NCI-H526 (cell line): ENCODE measurements around the gene TSFM.
A peak's percentile ranks its signal among the peaks of the same experiment; 100 is the strongest.

Experiments
- DNase-seq, 2 experiments: peaks; one replicate each; lab custom pipeline; 2025; lab: John Stamatoyannopoulos, UW

TSFM gene

DNA sequence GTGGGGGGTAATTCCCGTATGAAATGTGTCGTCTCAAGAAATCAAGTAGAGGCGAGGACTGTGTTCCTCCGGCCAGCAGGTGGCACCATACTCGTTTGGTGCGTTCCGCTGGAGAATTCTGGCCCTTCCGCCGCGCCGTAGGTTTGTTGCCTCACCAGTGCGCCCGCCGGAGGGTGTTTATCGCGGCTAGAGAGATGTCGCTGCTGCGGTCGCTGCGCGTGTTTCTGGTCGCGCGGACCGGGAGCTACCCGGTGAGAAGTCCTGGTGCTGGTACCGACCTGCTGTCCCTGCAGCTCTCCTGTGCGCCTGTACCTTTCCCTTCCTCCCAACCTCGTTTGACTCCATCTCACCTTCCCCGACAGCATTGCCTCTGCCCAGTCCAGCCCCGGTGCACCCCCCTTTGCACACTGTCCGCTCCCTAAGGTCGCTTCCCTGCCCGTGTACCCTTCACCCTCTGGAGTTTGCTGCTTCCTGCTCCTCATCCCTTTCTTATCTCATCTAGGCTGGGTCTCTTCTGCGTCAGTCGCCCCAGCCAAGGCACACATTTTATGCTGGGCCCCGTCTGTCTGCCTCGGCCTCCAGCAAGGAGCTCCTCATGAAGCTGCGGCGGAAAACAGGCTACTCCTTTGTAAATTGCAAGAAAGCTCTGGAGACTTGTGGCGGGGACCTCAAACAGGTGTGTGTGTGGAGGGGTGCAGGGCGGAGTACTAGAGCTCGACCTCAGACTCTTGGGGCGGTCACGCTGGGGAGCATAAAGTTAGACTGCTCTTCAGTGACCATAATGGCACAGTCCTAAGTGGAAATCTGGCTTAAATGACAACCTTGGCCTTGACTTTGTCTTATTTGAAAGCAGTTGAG is at the start of gene TSFM:
Gene TSFM (plus strand): TSS at position 180 of the 858 bp plus-strand sequence. CDS start 15 bp downstream, at position 195.
- DNase-seq, result peak; percentile 85 to 97

- no peak for DNase-seq
Measured at GRCh38 chr12:57733928-57734327, 48.7 kb upstream of the TSFM start.

- no peak for DNase-seq
Measured at GRCh38 chr12:57734591-57734990, 48.0 kb upstream of the TSFM start.

- peak in 1 of 2 experiments; percentile 35 for DNase-seq
Measured at GRCh38 chr12:57735198-57735855, 47.3 kb upstream of the TSFM start.

- peak in 1 of 2 experiments; percentile 72 for DNase-seq
Measured at GRCh38 chr12:57735952-57736740, 46.4 kb upstream of the TSFM start.

DNA sequence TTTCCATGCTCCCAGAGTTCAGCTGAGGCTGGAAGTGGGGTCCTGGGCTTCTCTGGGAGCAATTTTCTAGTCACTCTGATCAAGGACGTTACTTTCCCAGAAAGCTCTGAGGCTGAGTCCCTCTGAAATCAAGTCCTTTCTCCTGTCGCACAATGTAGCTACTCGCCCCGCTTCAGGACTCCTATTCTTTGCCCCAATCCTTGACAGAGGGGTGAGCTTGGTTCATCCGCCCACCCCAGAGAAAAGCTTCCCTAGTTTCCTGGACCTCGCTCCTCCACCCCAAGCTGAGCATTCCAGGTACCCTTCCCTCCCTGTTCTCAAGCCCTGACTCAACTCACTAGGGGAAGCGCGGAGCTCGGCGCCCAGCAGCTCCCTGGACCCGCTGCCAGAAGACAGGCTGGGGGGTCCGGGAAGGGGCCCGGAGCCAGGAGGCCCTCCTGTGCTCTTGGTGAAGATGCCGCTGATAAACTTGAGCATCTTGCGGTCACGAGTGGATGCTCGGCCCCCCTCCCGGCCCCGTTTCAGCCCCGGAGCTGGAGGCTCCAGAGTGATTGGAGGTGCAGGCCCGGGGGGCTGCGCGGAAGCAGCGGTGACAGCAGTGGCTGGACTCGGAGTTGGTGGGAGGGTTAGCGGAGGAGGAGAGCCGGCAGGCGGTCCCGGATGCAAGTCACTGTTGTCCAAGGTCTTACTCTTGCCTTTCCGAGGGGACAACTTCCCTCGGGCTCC is 45.7 kb upstream of the TSFM start:
- peak in 1 of 2 experiments; percentile 52 for DNase-seq

- peak in 1 of 2 experiments; percentile 60 for DNase-seq
Measured at GRCh38 chr12:57737467-57738460, 44.8 kb upstream of the TSFM start.

- DNase-seq, result peak in 1 of 2 experiments; percentile 72
Measured at GRCh38 chr12:57738661-57739237, 43.8 kb upstream of the TSFM start, which contains the start of gene AGAP2. TSS of gene AGAP2 (minus strand) at chr12:57738742. CDS start at chr12:57738246, 496 bp downstream.

- DNase-seq, result no peak
Measured at GRCh38 chr12:57739387-57739786, 43.2 kb upstream of the TSFM start.

DNA sequence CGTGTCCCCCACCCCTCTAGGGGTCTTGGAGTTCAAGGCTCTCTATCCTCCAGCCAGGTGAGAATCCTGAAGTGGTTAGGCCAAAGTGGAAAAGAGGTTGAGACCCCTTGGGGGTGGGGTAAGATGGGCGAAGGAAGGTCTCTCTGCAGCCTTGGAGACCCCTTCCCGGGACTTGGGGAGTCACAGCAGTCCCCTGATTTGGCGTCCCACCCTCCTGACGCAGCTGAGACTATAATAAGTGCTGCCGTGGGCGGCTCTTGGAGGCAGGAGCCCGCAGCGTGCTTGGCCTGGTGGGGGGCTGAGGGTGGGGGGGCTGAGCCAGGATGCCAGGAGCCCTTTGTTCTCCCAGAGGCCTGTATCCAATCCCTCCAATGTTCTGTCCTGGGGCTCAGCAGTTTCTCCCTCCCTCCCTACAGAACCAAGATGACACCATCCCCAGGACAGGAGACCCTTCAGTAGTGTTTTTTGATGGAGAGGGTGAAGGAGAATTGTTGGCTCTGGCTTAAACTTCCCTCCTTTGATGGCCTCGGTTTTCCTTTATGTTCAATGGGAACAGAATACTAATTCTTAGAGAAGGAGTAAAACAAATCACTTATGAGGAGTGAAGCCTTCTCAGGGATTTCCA is 42.6 kb upstream of the TSFM start:
- no peak for DNase-seq

DNA sequence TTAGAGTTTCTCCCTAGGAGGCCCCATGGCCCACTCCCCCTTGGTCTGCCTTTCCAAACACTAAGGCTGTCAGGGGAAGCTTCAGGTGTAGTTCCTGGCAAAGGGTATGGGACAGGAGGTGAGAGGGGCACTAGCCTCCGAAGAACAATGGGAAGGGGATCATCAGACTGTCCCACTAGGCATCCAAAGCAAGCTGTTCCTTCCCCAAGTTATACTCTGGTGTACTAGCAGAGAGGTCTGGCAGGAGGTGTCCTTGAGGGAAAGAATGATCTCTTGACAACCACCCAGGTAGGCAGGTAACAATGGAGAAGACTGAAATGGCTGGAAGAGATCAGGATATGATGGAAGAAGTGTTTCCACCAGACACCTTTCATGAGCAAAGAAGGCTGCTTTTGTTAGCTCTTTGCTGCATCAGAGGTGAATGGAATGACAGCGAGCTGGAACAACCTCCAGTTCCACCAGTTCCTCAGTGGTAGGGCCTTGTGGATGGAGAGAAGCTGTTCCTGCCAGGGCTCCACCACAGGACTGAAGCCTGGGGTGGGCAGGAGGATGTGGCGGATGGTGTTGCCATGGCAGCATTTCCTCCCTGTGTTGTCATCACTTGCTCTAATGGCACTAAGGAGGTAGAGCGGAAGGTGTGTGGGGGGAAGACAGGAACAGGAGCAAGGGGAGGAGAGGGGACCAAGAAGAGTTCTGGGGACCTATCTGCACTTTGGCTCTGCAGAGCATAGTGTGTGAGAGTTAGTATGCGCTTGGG is 41.8 kb upstream of the TSFM start:
- DNase-seq, result no peak

GRCh38 chr12:57741413-57741789 is 41.2 kb upstream of the TSFM start:
- no peak for DNase-seq

- no peak for DNase-seq
Measured at GRCh38 chr12:57741844-57742738, 40.5 kb upstream of the TSFM start.

- no peak for DNase-seq
Measured at GRCh38 chr12:57743769-57744168, 38.8 kb upstream of the TSFM start.

- peak in 1 of 2 experiments; percentile 42 for DNase-seq
Measured at GRCh38 chr12:57744194-57744776, 38.3 kb upstream of the TSFM start.

DNA sequence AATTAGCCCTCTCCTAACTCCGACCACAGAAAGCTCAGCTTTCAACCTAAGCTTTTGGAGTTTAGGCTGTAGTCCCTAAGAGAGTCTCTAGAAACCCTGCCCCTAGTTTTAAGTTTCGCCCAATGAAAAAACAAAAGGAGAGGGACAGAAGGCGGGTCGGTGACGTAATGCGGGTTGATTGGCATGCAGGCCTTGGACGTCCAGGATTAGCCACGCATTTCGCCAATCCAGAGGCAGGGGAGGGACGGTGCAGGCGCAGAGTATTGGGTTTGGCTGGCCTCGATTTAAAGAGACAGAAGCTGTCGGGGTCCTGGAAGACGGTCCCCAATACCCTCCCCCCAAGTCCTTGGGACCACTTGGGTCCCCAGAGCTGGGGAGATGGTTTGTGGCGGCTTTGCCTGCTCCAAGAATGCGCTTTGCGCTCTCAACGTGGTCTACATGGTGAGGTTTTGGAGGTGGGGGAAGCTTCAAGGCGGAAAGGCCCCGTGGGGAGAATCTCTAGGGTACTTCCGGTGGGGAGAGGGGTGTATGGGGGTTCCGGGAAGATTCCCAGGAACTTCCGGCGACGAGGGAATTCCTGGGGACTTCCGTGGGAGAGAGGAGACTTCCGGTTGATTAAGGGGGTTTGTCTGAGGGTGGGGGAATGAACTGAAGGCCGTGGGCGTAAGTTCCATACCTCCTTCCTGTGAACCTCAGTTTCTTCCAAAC is 37.7 kb upstream of the TSFM start, which contains the start of gene TSPAN31:
Gene TSPAN31 (plus strand): TSS at position 263 of the 708 bp plus-strand sequence. CDS start 116 bp downstream, at position 379.
- DNase-seq, result peak; percentile 96 to 98
